Gastroesophageal sphincter (tissue), 3 donors: ENCODE results near the gene DYNC2H1.
"Not testable (repeated sequence)": the region's sequence is repeated elsewhere in the genome, so short reads cannot be mapped to it uniquely, and the experiment has no call there.

Source experiments
- EP300 ChIP-seq: sonication (generic); formaldehyde crosslinking; IDR thresholded peaks from one replicate; pipeline ENCODE4 v1.6.1; 2017; ENCODE audit warnings: antibody characterized with exemption, mild to moderate bottlenecking
- POLR2A ChIP-seq, 2 donors: fragments of 450-650 bp; IDR thresholded peaks; one replicate each; pipeline ENCODE4 v1.6.1; 2017; ENCODE audit warnings: antibody characterized with exemption in 2 of 2, mild to moderate bottlenecking in 2 of 2, moderate library complexity in 1 of 2
- POLR2AphosphoS5 ChIP-seq: sonication (generic); formaldehyde crosslinking; IDR thresholded peaks from one replicate; pipeline ENCODE4 v1.6.1; 2017; ENCODE audit warnings: antibody characterized with exemption
- TF ChIP-seq, protein P1 (sequence below), 4 experiments: fragments of 200-600 bp in 2 of 4; fragments of 450-650 bp in 2 of 4; sonication (generic) in 1 of 4; IDR thresholded peaks; one replicate each; pipeline ENCODE4 v1.5.1; 2017 to 2019; ENCODE audit warnings: antibody characterized with exemption in 4 of 4, mild to moderate bottlenecking in 2 of 4, moderate library complexity in 2 of 4

DNA sequence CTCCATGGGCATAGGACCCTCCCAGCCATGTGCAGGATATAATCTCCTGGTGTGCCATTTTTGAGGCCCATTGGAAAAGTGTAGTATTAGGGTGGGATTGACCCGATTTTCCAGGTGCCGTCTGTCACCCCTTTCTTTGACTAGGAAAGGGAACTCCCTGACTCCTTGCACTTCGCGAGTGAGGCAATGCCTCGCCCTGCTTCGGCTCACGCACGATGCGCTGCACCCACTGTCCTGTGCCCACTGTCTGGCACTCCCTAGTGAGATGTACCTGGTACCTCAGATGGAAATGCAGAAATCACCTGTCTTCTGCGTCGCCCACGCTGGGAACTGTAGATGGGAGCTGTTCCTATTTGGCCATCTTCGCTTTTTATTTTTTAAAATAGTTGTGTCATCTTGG, 32.8 kb downstream of the DYNC2H1 start:
- TF ChIP-seq, protein P1, sequence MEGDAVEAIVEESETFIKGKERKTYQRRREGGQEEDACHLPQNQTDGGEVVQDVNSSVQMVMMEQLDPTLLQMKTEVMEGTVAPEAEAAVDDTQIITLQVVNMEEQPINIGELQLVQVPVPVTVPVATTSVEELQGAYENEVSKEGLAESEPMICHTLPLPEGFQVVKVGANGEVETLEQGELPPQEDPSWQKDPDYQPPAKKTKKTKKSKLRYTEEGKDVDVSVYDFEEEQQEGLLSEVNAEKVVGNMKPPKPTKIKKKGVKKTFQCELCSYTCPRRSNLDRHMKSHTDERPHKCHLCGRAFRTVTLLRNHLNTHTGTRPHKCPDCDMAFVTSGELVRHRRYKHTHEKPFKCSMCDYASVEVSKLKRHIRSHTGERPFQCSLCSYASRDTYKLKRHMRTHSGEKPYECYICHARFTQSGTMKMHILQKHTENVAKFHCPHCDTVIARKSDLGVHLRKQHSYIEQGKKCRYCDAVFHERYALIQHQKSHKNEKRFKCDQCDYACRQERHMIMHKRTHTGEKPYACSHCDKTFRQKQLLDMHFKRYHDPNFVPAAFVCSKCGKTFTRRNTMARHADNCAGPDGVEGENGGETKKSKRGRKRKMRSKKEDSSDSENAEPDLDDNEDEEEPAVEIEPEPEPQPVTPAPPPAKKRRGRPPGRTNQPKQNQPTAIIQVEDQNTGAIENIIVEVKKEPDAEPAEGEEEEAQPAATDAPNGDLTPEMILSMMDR (IDR thresholded peaks at IDR 0.05), result not testable (repeated sequence)
- not testable (repeated sequence) for TF ChIP-seq POLR2A (IDR thresholded peaks at IDR 0.05); EP300; POLR2AphosphoS5
